ENCODE measurements around the gene TMEM117.

TMEM117 gene

GRCh38 chr12:44381341-44381740 is 545.5 kb downstream of the TMEM117 start:
- DNase-seq (ENCODE audit: low read depth) = no peak

DNA sequence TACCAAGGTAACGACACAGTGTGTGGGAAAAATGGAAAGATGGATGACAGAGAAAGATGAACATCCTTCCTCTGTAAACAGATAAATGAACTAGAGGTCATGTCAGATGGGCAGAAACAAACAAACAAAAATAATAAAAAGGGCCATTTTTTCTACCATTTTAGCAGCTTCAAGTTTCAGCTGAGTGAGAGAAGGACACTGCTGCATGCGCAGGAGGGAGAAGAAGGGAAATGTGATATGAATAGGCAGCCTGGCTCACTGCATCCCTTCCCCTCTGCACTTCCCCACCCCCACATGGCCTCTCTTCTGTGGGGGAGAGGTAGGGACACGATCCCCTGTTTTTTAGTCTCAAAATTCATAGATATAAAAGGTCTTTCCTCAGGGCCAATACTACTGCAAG is 548.3 kb downstream of the TMEM117 start:
- no peak for DNase-seq (ENCODE audit: low read depth)

GRCh38 chr12:44385964-44386363 is 550.1 kb downstream of the TMEM117 start:
- no peak for DNase-seq (ENCODE audit: low read depth)

- no peak for DNase-seq (ENCODE audit: low read depth)
These were observed 551.7 kb downstream of the TMEM117 start for GRCh38 chr12:44387581-44387980.

DNA sequence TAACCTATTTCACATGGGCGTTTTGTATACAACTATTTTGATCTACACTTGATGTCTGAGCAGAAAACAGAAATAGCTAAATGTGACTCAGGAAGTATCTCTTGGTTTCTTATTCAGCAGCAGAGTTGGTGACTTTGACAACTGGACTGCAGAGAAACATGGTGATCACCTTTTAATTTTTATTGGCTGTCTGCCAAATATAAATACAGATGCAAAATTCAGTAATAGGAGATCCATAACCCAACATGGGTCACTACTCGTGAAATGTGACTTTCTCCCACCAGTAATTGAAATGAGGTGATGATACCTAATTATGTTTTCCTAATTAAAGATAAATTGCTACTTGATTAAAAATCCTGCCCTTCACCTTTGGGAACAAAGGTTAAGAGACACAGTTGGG is 553.2 kb downstream of the TMEM117 start:
- no peak for DNase-seq (ENCODE audit: low read depth)

DNA sequence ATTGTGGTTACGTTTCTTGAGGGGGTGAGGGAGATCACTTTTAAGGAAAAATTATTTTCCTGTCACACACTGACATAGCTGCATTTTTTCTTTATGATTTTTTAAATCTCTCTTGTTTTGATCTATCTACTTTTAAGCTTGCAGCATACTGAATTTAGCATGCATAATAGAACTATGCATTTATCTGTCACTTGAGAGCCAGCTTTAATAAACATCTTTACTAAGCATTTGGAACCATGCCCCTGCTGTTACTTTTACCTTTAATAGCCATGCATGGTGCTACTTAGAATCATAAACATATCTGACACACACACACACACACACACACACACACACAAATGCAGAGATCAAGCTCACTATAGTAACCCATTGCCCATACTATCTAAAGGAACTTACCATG is 554.0 kb downstream of the TMEM117 start:
- DNase-seq (ENCODE audit: low read depth) = no peak

DNA sequence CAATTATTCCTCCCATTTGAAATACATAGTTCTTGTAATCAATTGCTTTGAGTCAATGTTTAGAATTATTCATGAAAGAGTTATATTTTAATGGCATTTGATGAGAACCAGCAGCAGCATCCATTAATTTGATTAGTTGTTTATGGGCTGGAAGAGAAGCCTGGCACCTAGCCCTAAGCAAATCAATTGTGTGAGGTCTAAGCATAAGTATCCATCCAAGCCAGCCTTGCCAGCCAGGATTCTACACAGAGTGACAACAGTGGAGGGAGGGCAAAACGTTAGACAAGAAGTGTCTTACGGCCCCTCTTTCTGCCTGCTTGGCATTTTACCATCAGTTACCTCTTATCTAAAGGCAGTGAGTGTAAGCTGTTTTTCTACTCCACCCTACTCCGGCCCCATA is 561.8 kb downstream of the TMEM117 start:
- no peak for DNase-seq (ENCODE audit: low read depth)

GRCh38 chr12:44403185-44403584 is 567.3 kb downstream of the TMEM117 start:
- no peak for DNase-seq (ENCODE audit: low read depth)

DNA sequence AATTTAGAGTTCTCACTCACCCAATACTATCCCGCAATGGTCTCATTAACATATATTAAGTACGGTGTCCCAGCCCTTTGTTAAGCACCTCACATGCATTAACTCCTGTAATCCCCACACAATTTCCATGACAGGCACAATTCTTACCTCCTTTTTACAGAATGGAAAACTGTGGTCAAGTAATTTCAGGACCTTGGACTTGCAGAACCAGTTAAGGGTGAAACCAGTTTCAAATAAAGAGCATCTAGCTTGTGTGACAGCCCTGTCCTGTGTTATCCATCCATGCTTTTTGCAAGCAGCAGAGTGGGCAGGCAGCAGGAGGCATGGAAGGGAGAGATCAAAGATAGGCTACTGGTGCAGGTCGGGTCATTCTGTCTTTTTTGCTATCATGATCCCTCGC is 569.4 kb downstream of the TMEM117 start:
- no peak for DNase-seq (ENCODE audit: low read depth)

DNA sequence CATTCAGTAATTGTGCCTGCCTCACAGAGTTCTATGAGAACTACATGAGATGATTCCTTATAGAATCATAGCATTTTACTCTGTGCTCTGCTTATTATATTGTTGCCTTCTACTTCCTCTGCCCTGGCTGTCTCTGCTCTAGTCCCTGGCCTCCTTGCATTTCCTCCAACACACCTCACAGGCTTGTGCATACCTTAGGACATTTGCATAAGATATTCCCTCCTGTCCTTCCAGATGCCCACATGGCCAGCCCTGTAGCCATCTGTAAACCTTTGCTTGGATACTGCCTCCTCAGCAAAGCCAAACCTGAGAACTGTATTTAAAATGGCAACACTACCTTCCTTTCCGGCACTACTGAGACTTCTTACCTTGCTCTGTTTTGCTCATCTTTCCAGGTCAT is 586.7 kb downstream of the TMEM117 start:
- DNase-seq (ENCODE audit: low read depth) = no peak

DNA sequence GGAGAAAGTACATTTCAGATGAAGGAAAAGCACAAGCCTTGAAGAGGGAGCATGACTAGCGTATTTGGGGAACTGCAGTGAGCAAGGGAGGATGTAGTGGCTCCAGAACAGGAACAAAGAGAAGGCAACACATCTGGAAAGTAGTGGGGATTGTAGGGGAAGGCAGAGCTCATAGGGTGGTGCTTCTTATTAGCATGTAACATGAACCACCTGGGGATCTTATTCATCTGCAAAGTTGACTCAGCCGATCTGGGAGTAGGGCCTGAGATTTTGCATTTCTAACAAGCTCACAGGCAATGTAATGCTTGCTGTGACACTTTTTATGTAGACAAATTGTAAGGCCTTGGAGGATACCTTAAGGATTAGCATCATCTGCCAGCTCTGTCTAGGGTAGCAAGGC is 592.9 kb downstream of the TMEM117 start:
- DNase-seq (ENCODE audit: low read depth) = no peak

- DNase-seq (ENCODE audit: low read depth) = no peak
These were observed 595.9 kb downstream of the TMEM117 start for GRCh38 chr12:44431647-44432343.

DNA sequence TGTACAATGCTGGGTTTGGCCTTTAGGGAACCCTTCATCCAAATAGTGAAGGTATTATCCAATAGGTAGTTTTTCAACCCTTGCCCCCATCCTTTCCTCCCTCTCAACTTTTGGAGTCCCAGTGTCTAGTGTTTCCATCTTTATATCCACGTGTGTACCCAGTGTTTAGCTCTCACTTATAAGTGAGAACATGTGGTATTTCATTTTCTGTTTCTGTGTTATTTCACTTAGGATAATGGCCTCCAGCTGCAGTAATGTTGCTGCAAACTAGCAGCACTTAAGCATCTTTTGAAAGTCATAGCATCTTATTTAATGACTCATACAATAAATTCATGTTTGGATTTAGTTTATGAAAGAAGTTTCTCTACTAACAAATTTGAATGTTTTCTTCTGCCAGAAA is 597.8 kb downstream of the TMEM117 start:
- DNase-seq (ENCODE audit: low read depth) = no peak

DNA sequence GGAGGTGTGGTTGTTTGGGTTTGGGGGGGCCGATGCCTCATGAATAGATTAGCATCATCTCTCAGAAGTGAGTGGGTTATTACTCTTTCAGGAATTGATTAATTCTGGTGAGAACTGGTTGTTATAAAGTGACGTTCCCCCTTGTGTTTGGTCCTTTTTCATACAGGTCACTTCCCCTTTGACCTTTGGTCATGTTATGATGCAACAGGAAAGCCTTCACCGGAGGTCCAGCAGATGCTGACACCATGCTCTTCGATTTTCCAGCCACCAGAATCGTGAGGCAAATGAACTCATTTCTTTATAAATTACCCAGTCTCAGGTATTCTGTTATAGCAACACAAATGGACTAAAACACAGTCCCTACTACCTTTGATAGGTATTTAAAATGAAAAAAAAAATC is 600.9 kb downstream of the TMEM117 start:
- no peak for DNase-seq (ENCODE audit: low read depth)

Measured in activated T-cell treated with anti-CD3 and anti-CD28 coated beads for 24 hours (primary cell).